HCT116 (cell line): ENCODE measurements around the gene ATP8A1. TPM values are rescaled to one million over a fixed set of nuclear protein-coding genes. Genes with fewer than 3 reads are reported as not detected.

Experiments used
- ATAC-seq: fragments of 200-7000 bp; cut with Tn5 transposase; 2 replicates; pipeline ENCODE4 v1.9.1; 2020; ENCODE audit warnings: mild to moderate bottlenecking, moderate library complexity
- BruUV-seq: library from RNA; stranded (reverse); fragments of 400-500 nt; replicated peaks from 2 replicates; lab custom pipeline; 2021; lab: Mats Ljungman, UMichigan
- CTCF ChIA-PET: fragments of 300-600 bp; sonication (Branson Sonifier 250); formaldehyde crosslinking; loops from one replicate; lab custom pipeline; 2021; ENCODE audit warnings: antibody characterized with exemption; lab: Charles Lee
- POLR2A ChIA-PET: fragments of 300-600, 350-600 bp; sonication (Branson Sonifier 250); formaldehyde crosslinking; loops from one replicate; lab custom pipeline; 2021; ENCODE audit warnings: antibody characterized with exemption; lab: Charles Lee
- RAD21 ChIA-PET, 2 experiments: fragments of 300-600 bp; sonication (Branson Sonifier 250); formaldehyde crosslinking; loops; one replicate each; lab custom pipeline; 2023; ENCODE audit warnings: low total read pairs in 2 of 2; ENCODE audit not compliant: uncharacterized antibody in 2 of 2, unreplicated experiment in 2 of 2, low non-redundant PET in 1 of 2; lab: Charles Lee
- DNase-seq: peaks from one replicate; pipeline ENCODE4 v3.0.0-alpha.2; 2010; ENCODE audit warnings: low read depth, low spot score
- H2AFZ ChIP-seq: fragments of 200-600 bp; shearing (Covaris generic), sonication (generic); 2 replicates; pipeline ENCODE4 v1.6.1; 2017; ENCODE audit warnings: low read depth, mixed run types, mixed read lengths, antibody characterized with exemption, low read length; ENCODE audit not compliant: poor library complexity, severe bottlenecking
- H3K27ac ChIP-seq: 2 replicates; pipeline ENCODE4 v1.5.1; 2012; ENCODE audit warnings: low read depth, low read length
- H3K27me3 ChIP-seq: fragments of 200-600 bp; sonication (generic); 2 replicates; pipeline ENCODE4 v1.6.1; 2016; ENCODE audit warnings: mixed run types, low read length, mixed read lengths; ENCODE audit not compliant: insufficient read depth
- H3K36me3 ChIP-seq, 2 experiments: fragments of 200-500 bp in 1 of 2; fragments of 200-600 bp in 1 of 2; sonication (Bioruptor generic) in 1 of 2; sonication (generic) in 1 of 2; 2 replicates each; pipeline versions ENCODE4 v1.5.1 to v1.6.1; 2014 to 2016; ENCODE audit warnings: low read length in 2 of 2, inconsistent platforms in 1 of 2, mixed read lengths in 1 of 2, mixed run types in 1 of 2; ENCODE audit not compliant: insufficient read depth in 2 of 2, control insufficient read depth in 1 of 2
- H3K4me1 ChIP-seq, 2 experiments: fragments of 200-600 bp in 1 of 2; sonication (generic) in 1 of 2; 2 replicates each; pipeline versions ENCODE4 v1.5.1 to v1.6.1; 2012 to 2017; ENCODE audit warnings: low read length in 2 of 2, inconsistent platforms in 1 of 2, mild to moderate bottlenecking in 1 of 2, mixed read lengths in 1 of 2, mixed run types in 1 of 2, moderate library complexity in 1 of 2; ENCODE audit not compliant: insufficient read depth in 2 of 2, control insufficient read depth in 1 of 2
- H3K4me2 ChIP-seq: fragments of 200-600 bp; sonication (generic); 2 replicates; pipeline ENCODE4 v1.6.1; 2017; ENCODE audit warnings: mixed run types, low read length, mixed read lengths
- H3K4me3 ChIP-seq, 2 experiments: fragments of 200-600 bp in 1 of 2; sonication (generic) in 1 of 2; replicated peaks in 1 of 2; 2 replicates each; pipeline ENCODE4 v1.5.1; 2011 to 2016; ENCODE audit warnings: low read length in 2 of 2, control low read depth in 1 of 2, low read depth in 1 of 2, mild to moderate bottlenecking in 1 of 2, mixed read lengths in 1 of 2, mixed run types in 1 of 2
- H3K79me2 ChIP-seq: fragments of 200-600 bp; sonication (generic); 2 replicates; pipeline ENCODE4 v1.6.1; 2017; ENCODE audit warnings: mild to moderate bottlenecking, mixed run types, low read length, moderate library complexity, mixed read lengths; ENCODE audit not compliant: insufficient read depth
- H3K9ac ChIP-seq: fragments of 200-600 bp; sonication (generic); 2 replicates; pipeline ENCODE4 v1.6.1; 2016; ENCODE audit warnings: low read length, mixed read lengths
- H3K9me2 ChIP-seq: fragments of 200-600 bp; sonication (generic), shearing (Covaris generic); 2 replicates; pipeline ENCODE4 v1.6.1; 2017; ENCODE audit warnings: mixed run types, mild to moderate bottlenecking, moderate library complexity; ENCODE audit not compliant: insufficient read depth
- H3K9me3 ChIP-seq, 2 experiments: fragments of 200-500 bp in 1 of 2; fragments of 200-600 bp in 1 of 2; sonication (Bioruptor generic) in 1 of 2; sonication (generic) in 1 of 2; 2 replicates each; pipeline ENCODE4 v1.6.1; 2014 to 2017; ENCODE audit warnings: low read length in 2 of 2, mixed read lengths in 2 of 2, inconsistent platforms in 1 of 2, low read depth in 1 of 2, mild to moderate bottlenecking in 1 of 2, mixed run types in 1 of 2, moderate library complexity in 1 of 2; ENCODE audit not compliant: control insufficient read depth in 1 of 2, insufficient read depth in 1 of 2
- H4K20me1 ChIP-seq: fragments of 200-600 bp; sonication (generic), shearing (Covaris generic); 2 replicates; pipeline ENCODE4 v1.6.1; 2017; ENCODE audit warnings: mixed run types, mild to moderate bottlenecking, moderate library complexity; ENCODE audit not compliant: insufficient read depth
- ATF3 ChIP-seq: IDR thresholded peaks from 2 replicates; pipeline ENCODE4 v1.6.1; 2012
- CEBPB ChIP-seq: IDR thresholded peaks from 2 replicates; pipeline ENCODE4 v1.6.1; 2012; ENCODE audit warnings: low read depth
- CTCF ChIP-seq, 3 experiments: fragments of 200-600 bp in 1 of 3; sonication (generic) in 1 of 3; IDR thresholded peaks in 2 of 3; conservative IDR thresholded peaks in 1 of 3; 2 replicates each; pipeline ENCODE4 v1.5.1; 2012 to 2017; ENCODE audit warnings: low read depth in 2 of 3, low read length in 2 of 3, antibody characterized with exemption in 1 of 3, borderline replicate concordance in 1 of 3, control low read depth in 1 of 3, mild to moderate bottlenecking in 1 of 3, mixed read lengths in 1 of 3, mixed run types in 1 of 3, moderate library complexity in 1 of 3; ENCODE audit not compliant: insufficient read depth in 1 of 3
- EZH2phosphoT487 ChIP-seq: fragments of 200-600 bp; IDR thresholded peaks from 2 replicates; pipeline ENCODE4 v1.6.1; 2018; ENCODE audit warnings: antibody characterized with exemption, borderline replicate concordance
- FOSL1 ChIP-seq: IDR thresholded peaks from 2 replicates; pipeline ENCODE4 v1.6.1; 2012; ENCODE audit warnings: low read depth
- JUND ChIP-seq: IDR thresholded peaks from 2 replicates; pipeline ENCODE4 v1.6.1; 2012
- MAX ChIP-seq: IDR thresholded peaks from 2 replicates; pipeline ENCODE4 v1.6.1; 2012
- POLR2AphosphoS5 ChIP-seq: IDR thresholded peaks from 2 replicates; pipeline ENCODE4 v1.6.1; 2011; ENCODE audit warnings: mild to moderate bottlenecking, low read depth, low read length, moderate library complexity
- REST ChIP-seq: IDR thresholded peaks from 2 replicates; pipeline ENCODE4 v1.6.1; 2012; ENCODE audit warnings: low read depth
- SIN3A ChIP-seq: IDR thresholded peaks from 2 replicates; pipeline ENCODE4 v1.6.1; 2012; ENCODE audit warnings: low read depth
- SRF ChIP-seq: IDR thresholded peaks from 2 replicates; pipeline ENCODE4 v1.6.1; 2012; ENCODE audit warnings: low read depth
- TCF7L2 ChIP-seq: IDR thresholded peaks from 2 replicates; pipeline ENCODE4 v1.7.0; 2011; ENCODE audit warnings: borderline replicate concordance, inconsistent platforms; ENCODE audit not compliant: insufficient read depth, insufficient read length; ENCODE audit errors: extremely low read depth
- YY1 ChIP-seq: IDR thresholded peaks from 2 replicates; pipeline ENCODE4 v1.6.1; 2011; ENCODE audit warnings: low read length, low read depth, moderate library complexity, mild to moderate bottlenecking; ENCODE audit not compliant: insufficient replicate concordance; ENCODE audit errors: extremely low read depth
- ZBTB33 ChIP-seq: IDR thresholded peaks from 2 replicates; pipeline ENCODE4 v1.6.1; 2011; ENCODE audit warnings: mild to moderate bottlenecking, low read length, moderate library complexity; ENCODE audit not compliant: insufficient replicate concordance; ENCODE audit errors: extremely low read depth
- ZNF274 ChIP-seq: fragments of 200-500 bp; sonication (Bioruptor generic); IDR thresholded peaks from 2 replicates; pipeline ENCODE4 v1.6.1; 2014; ENCODE audit warnings: mild to moderate bottlenecking, low read depth, low read length, inconsistent platforms
- intact Hi-C: fragments of 100-400 bp; cut with micrococcal nuclease; formaldehyde crosslinking; loops from 2 replicates; pipeline ENCODE4 v1.10.0; 2022
- total RNA-seq: library from RNA; stranded (reverse); gene quantifications from one replicate; pipeline ENCODE4 v1.2.1, GENCODE V29; 2021; ENCODE audit not compliant: unreplicated experiment

The ATP8A1 gene
- total RNA-seq, 1 experiment from 2014 or later, result 1.9 TPM

- ATAC-seq (no peak), DNase-seq (no peak)
- no peaks in the 10 kb centered on the region for H4K20me1 ChIP-seq
- ChIA-PET CTCF (no interaction called here), RAD21 (no interaction called here), POLR2A (no interaction called here)
- H3K79me2 ChIP-seq, result no peaks in the 10 kb centered on the region
- no TSS peak for BruUV-seq
- no peaks in the 10 kb centered on the region for H3K9me3 ChIP-seq
- H3K27ac ChIP-seq, result no peak overlapping the region
- no peaks in the 10 kb centered on the region for H3K9me2 ChIP-seq
- H3K4me1 ChIP-seq, result no peaks in the 10 kb centered on the region
- no peaks in the 10 kb centered on the region for H3K36me3 ChIP-seq
- H3K9ac ChIP-seq, result no peak overlapping the region
- H3K4me2 ChIP-seq, result no peak overlapping the region
- TF ChIP-seq YY1, result no peak
- TF ChIP-seq REST, result no peak
- TF ChIP-seq ZBTB33, result no peak
- TF ChIP-seq FOSL1, result no peak
- TF ChIP-seq CTCF (IDR thresholded peaks at IDR 0.05 in 2 of 3, conservative IDR thresholded peaks at IDR 0.05 in 1 of 3; ENCODE audit: borderline replicate concordance in 1 of 3, insufficient read depth in 1 of 3, low read depth in 2 of 3, low read length in 2 of 3), result no peak
- TF ChIP-seq JUND, result no peak
- no peak for TF ChIP-seq ZNF274
- TF ChIP-seq SIN3A, result no peak
- TF ChIP-seq POLR2AphosphoS5, result no peak
- no peak for TF ChIP-seq EZH2phosphoT487
- TF ChIP-seq ATF3, result no peak
- no peak for TF ChIP-seq SRF
- no peak for TF ChIP-seq TCF7L2
- TF ChIP-seq CEBPB, result no peak
- no peak for TF ChIP-seq MAX
- intact Hi-C loops, result no loop called here
- H2AFZ ChIP-seq, result no peak overlapping the region
- no peaks in the 10 kb centered on the region for H3K27me3 ChIP-seq
- H3K4me3 ChIP-seq, result no peak overlapping the region
Measured at GRCh38 chr4:42683393-42683792, 26.5 kb upstream of the ATP8A1 start.
